Trophoblast cell (in vitro differentiated cells and primary cell): ENCODE measurements around the gene AK5.
A peak's percentile ranks its signal among the peaks of the same experiment; 100 is the strongest.

Source experiments
- DNase-seq, 2 donors: peaks; one replicate each; pipeline ENCODE4 v3.0.0-alpha.2; 2016
- H2AFZ ChIP-seq: 2 replicates; pipeline ENCODE4 v1.6.1; 2013; ENCODE audit warnings: low read length, moderate library complexity, mild to moderate bottlenecking; ENCODE audit not compliant: insufficient read depth, poor library complexity
- H2AK5ac ChIP-seq: 2 replicates; pipeline ENCODE4 v1.6.1; 2013; ENCODE audit warnings: mild to moderate bottlenecking, low read length
- H2BK120ac ChIP-seq: 2 replicates; pipeline ENCODE4 v1.6.1; 2013; ENCODE audit warnings: low read length, mild to moderate bottlenecking, moderate library complexity; ENCODE audit not compliant: insufficient read depth, poor library complexity
- H2BK12ac ChIP-seq: 2 replicates; pipeline ENCODE4 v1.6.1; 2013; ENCODE audit warnings: mild to moderate bottlenecking, low read length, moderate library complexity
- H2BK5ac ChIP-seq: 2 replicates; pipeline ENCODE4 v1.6.1; 2013; ENCODE audit warnings: low read length, low read depth, moderate library complexity, mild to moderate bottlenecking; ENCODE audit not compliant: poor library complexity
- H3K14ac ChIP-seq: 2 replicates; pipeline ENCODE4 v1.6.1; 2013; ENCODE audit warnings: mild to moderate bottlenecking, low read length
- H3K18ac ChIP-seq: 2 replicates; pipeline ENCODE4 v1.6.1; 2013; ENCODE audit warnings: mild to moderate bottlenecking, low read length
- H3K23ac ChIP-seq: 2 replicates; pipeline ENCODE4 v1.6.1; 2013; ENCODE audit warnings: low read length
- H3K27ac ChIP-seq: 2 replicates; pipeline ENCODE4 v1.5.1; 2013; ENCODE audit warnings: low read depth, mild to moderate bottlenecking, inconsistent platforms, low read length, moderate library complexity
- H3K27me3 ChIP-seq: 2 replicates; pipeline ENCODE4 v1.6.1; 2013; ENCODE audit warnings: inconsistent platforms, mild to moderate bottlenecking, low read length, moderate library complexity; ENCODE audit not compliant: insufficient read depth
- H3K36me3 ChIP-seq, 2 experiments: 1 replicate in 1 of 2; 2 replicates in 1 of 2; pipeline ENCODE4 v1.6.1; 2013; ENCODE audit warnings: low read length in 2 of 2, mild to moderate bottlenecking in 2 of 2, moderate library complexity in 1 of 2; ENCODE audit not compliant: insufficient read depth in 2 of 2, control insufficient read depth in 1 of 2
- H3K4ac ChIP-seq: 2 replicates; pipeline ENCODE4 v1.6.1; 2013; ENCODE audit warnings: low read depth, mild to moderate bottlenecking, low read length, moderate library complexity
- H3K4me1 ChIP-seq, 2 experiments: 1 replicate in 1 of 2; 2 replicates in 1 of 2; pipeline ENCODE4 v1.6.1; 2013; ENCODE audit warnings: low read length in 2 of 2, mild to moderate bottlenecking in 2 of 2, moderate library complexity in 1 of 2; ENCODE audit not compliant: insufficient read depth in 2 of 2, control insufficient read depth in 1 of 2
- H3K4me2 ChIP-seq: 2 replicates; pipeline ENCODE4 v1.6.1; 2013; ENCODE audit warnings: inconsistent platforms, mild to moderate bottlenecking, low read length, moderate library complexity
- H3K4me3 ChIP-seq: 2 replicates; pipeline ENCODE4 v1.5.1; 2013; ENCODE audit warnings: mild to moderate bottlenecking, low read depth, low read length, inconsistent platforms
- H3K79me1 ChIP-seq: one replicate; pipeline ENCODE4 v1.6.1; 2013; ENCODE audit warnings: low read length
- H3K79me2 ChIP-seq: 2 replicates; pipeline ENCODE4 v1.6.1; 2013; ENCODE audit warnings: low read length, mild to moderate bottlenecking; ENCODE audit not compliant: control insufficient read depth, insufficient read depth, poor library complexity
- H3K9ac ChIP-seq: 2 replicates; pipeline ENCODE4 v1.6.1; 2013; ENCODE audit warnings: mild to moderate bottlenecking, low read length
- H3K9me3 ChIP-seq: 2 replicates; pipeline ENCODE4 v1.6.1; 2013; ENCODE audit warnings: low read depth, mild to moderate bottlenecking, control low read depth, inconsistent platforms, low read length; ENCODE audit not compliant: insufficient read depth
- H4K12ac ChIP-seq: 2 replicates; pipeline ENCODE4 v1.6.1; 2013; ENCODE audit warnings: low read depth, mild to moderate bottlenecking, low read length, moderate library complexity
- H4K8ac ChIP-seq: 2 replicates; pipeline ENCODE4 v1.6.1; 2013; ENCODE audit warnings: low read depth, mild to moderate bottlenecking, low read length, moderate library complexity
- H4K91ac ChIP-seq: one replicate; pipeline ENCODE4 v1.6.1; 2013; ENCODE audit warnings: low read depth, mild to moderate bottlenecking, low read length, moderate library complexity
- WGBS: extraction: QIAGEN DNeasy Blood & Tissue Kit; methylation state at CpG from one replicate; pipeline ENCODE4 v1.1.7; 2013; ENCODE audit warnings: missing lambda C conversion rate; ENCODE audit not compliant: insufficient read length, insufficient coverage; ENCODE audit errors: extremely low coverage; 5-methylcytosine and 5-hydroxymethylcytosine counted together

The AK5 gene

GRCh38 chr1:77383236-77383635, 101.4 kb downstream of the AK5 start:
- no peaks in the 10 kb centered on the region for H3K36me3 ChIP-seq
- H3K79me1 ChIP-seq: no peaks in the 10 kb centered on the region
- H3K23ac ChIP-seq: no peak overlapping the region
- no peak overlapping the region for H3K4me3 ChIP-seq
- no peak overlapping the region for H3K14ac ChIP-seq
- no peak overlapping the region for H2BK5ac ChIP-seq
- H3K9me3 ChIP-seq: no peaks in the 10 kb centered on the region
- H3K4me1 ChIP-seq: peaks cover 0 to 1% of the 10 kb centered on the region in 2 experiments
- H4K8ac ChIP-seq: no peak overlapping the region
- no peak overlapping the region for H3K4me2 ChIP-seq
- no peak overlapping the region for H3K4ac ChIP-seq
- WGBS: no CpG with 5 or more reads among the region's 1 CpG
- H3K27me3 ChIP-seq: no peaks in the 10 kb centered on the region
- no peak overlapping the region for H4K12ac ChIP-seq
- no peak overlapping the region for H3K27ac ChIP-seq
- H4K91ac ChIP-seq: no peak overlapping the region
- no peak overlapping the region for H2AFZ ChIP-seq
- no peak overlapping the region for H2BK120ac ChIP-seq
- DNase-seq: no peak
- H2AK5ac ChIP-seq: no peak overlapping the region
- no peaks in the 10 kb centered on the region for H3K79me2 ChIP-seq
- H2BK12ac ChIP-seq: no peak overlapping the region
- no peak overlapping the region for H3K18ac ChIP-seq
- no peak overlapping the region for H3K9ac ChIP-seq

GRCh38 chr1:77385551-77385950, 103.7 kb downstream of the AK5 start:
- WGBS: no CpG with 5 or more reads among the region's 3 CpGs
- H2BK12ac ChIP-seq: no peak overlapping the region

GRCh38 chr1:77386276-77386675, 104.5 kb downstream of the AK5 start:
- Histone ChIP-seq H4K8ac (no peak overlapping the region), H3K9me3 (no peaks in the 10 kb centered on the region), H3K36me3 (no peaks in the 10 kb centered on the region), H2AK5ac (no peak overlapping the region), H2BK12ac (no peak overlapping the region), H3K79me1 (no peaks in the 10 kb centered on the region), H4K91ac (no peak overlapping the region), H2AFZ (no peak overlapping the region), H3K27me3 (no peaks in the 10 kb centered on the region), H3K27ac (no peak overlapping the region), H2BK120ac (no peak overlapping the region), H3K9ac (no peak overlapping the region), H3K4me2 (no peak overlapping the region), H3K4me1 (peaks cover 0 to 1% of the 10 kb centered on the region in 2 experiments), H3K4me3 (no peak overlapping the region), H4K12ac (no peak overlapping the region), H3K18ac (no peak overlapping the region), H3K23ac (no peak overlapping the region), H3K14ac (no peak overlapping the region), H3K4ac (no peak overlapping the region), H3K79me2 (no peaks in the 10 kb centered on the region), H2BK5ac (no peak overlapping the region)
- DNase-seq: peak in 1 of 2 donors; percentile 1

More at GRCh38 chr1:77385551-77385950, 103.7 kb downstream of the AK5 start:
- H4K12ac ChIP-seq: no peak overlapping the region
- H2BK120ac ChIP-seq: no peak overlapping the region
- H3K4me3 ChIP-seq: no peak overlapping the region
- H2AFZ ChIP-seq: no peak overlapping the region
- no peak overlapping the region for H4K91ac ChIP-seq
- H2AK5ac ChIP-seq: no peak overlapping the region
- no peak overlapping the region for H3K14ac ChIP-seq
- no peak overlapping the region for H3K18ac ChIP-seq
- no peak overlapping the region for H3K27ac ChIP-seq
- no peak overlapping the region for H4K8ac ChIP-seq
- H3K23ac ChIP-seq: no peak overlapping the region
- H3K4me1 ChIP-seq: peaks cover 0 to 1% of the 10 kb centered on the region in 2 experiments
- H3K4ac ChIP-seq: no peak overlapping the region
- DNase-seq: no peak
- no peaks in the 10 kb centered on the region for H3K79me2 ChIP-seq
- H2BK5ac ChIP-seq: no peak overlapping the region
- H3K79me1 ChIP-seq: no peaks in the 10 kb centered on the region
- H3K27me3 ChIP-seq: no peaks in the 10 kb centered on the region
- no peaks in the 10 kb centered on the region for H3K9me3 ChIP-seq
- no peak overlapping the region for H3K9ac ChIP-seq
- H3K36me3 ChIP-seq: no peaks in the 10 kb centered on the region
- no peak overlapping the region for H3K4me2 ChIP-seq

- H3K23ac ChIP-seq: no peak overlapping the region
- no peak overlapping the region for H3K4me2 ChIP-seq
- no peak overlapping the region for H2AFZ ChIP-seq
- H4K8ac ChIP-seq: no peak overlapping the region
- no peak overlapping the region for H2BK5ac ChIP-seq
- H3K4ac ChIP-seq: no peak overlapping the region
- H4K12ac ChIP-seq: no peak overlapping the region
- no peak overlapping the region for H2BK120ac ChIP-seq
- H3K4me1 ChIP-seq: peaks cover 0 to 1% of the 10 kb centered on the region in 2 experiments
- H2BK12ac ChIP-seq: no peak overlapping the region
- H3K79me2 ChIP-seq: no peaks in the 10 kb centered on the region
- H3K4me3 ChIP-seq: no peak overlapping the region
- H3K27me3 ChIP-seq: no peaks in the 10 kb centered on the region
- no peak overlapping the region for H4K91ac ChIP-seq
- WGBS: no CpG with 5 or more reads among the region's 1 CpG
- H3K79me1 ChIP-seq: no peaks in the 10 kb centered on the region
- DNase-seq: no peak
- no peaks in the 10 kb centered on the region for H3K9me3 ChIP-seq
- H3K36me3 ChIP-seq: no peaks in the 10 kb centered on the region
- no peak overlapping the region for H3K27ac ChIP-seq
- H3K18ac ChIP-seq: no peak overlapping the region
- H3K9ac ChIP-seq: no peak overlapping the region
- H2AK5ac ChIP-seq: no peak overlapping the region
- H3K14ac ChIP-seq: no peak overlapping the region
Observed at GRCh38 chr1:77387553-77387952, 105.7 kb downstream of the AK5 start.
